Activated CD4-positive, alpha-beta T cell treated with anti-CD3 and anti-CD28 coated beads, Interleukin-2, amount 50 U/mL, for 4 hours (primary cell): ENCODE measurements around the gene HS3ST4.

Experiments
- DNase-seq, 2 experiments: peaks; one replicate each; pipeline ENCODE4 v3.0.0-alpha.2; 2020

HS3ST4 gene

GRCh38 chr16:25691519-25692091 lies at the start of gene HS3ST4:
TSS of gene HS3ST4 (plus strand) at chr16:25691959.
- no peak for DNase-seq

DNA sequence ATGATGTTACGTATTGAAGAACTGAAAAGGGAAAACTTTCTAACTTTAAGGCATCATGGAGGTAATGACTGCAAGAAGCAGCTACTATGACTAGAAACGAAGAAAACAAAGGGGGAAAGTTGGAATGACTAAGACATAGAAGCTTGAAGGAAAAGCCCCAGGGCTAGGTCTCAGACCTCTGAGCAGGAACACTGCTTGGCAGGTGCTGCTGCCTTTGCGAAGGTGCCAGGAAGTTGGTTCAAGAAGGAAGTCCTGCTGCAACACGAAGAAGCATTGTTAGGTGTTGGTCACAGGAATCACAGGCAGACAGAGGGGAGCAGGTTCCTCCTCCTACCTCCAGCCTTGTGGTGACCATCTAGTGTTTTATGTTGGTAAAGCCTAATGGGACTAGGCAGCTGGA lies 48.1 kb upstream of the HS3ST4 start:
- no peak for DNase-seq

GRCh38 chr16:25656639-25657038 lies 35.1 kb upstream of the HS3ST4 start:
- DNase-seq, result no peak

GRCh38 chr16:25676820-25677219 lies 14.9 kb upstream of the HS3ST4 start:
- no peak for DNase-seq

- no peak for DNase-seq
Measured at GRCh38 chr16:25679511-25679910, 12.2 kb upstream of the HS3ST4 start.

- DNase-seq, result no peak
Measured at GRCh38 chr16:25689137-25689836, 2.5 kb upstream of the HS3ST4 start.

DNA sequence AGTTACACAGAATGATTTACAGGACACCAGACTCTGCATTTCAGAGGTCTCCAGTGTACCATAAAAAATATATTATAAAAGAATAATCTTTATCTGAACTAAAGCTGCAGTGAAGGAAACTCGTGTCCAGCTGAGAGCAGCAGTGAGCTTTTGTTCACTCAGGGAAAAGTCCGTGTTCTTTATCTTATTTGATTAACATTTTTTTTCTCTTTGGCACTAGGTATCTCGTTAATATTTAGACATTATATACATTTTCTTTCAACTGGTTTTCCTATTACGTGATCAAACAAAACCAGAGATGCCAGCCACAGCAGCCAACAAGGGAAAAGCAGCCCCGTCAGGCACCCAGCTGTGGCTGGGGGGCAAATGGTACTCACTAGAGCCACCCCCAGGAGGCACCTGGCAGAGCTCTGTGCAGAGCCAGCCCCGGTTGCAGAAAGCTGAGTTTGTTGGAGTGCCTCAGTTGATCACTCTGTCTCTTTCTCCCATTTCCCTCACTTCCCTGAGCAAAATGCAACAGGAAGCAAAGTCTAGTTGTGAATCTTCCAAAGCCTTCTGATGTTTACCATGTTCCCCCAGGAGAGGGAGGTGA lies 1.1 kb upstream of the HS3ST4 start:
- no peak for DNase-seq

- no peak for DNase-seq
Measured at GRCh38 chr16:25692351-25692741, 587 bp downstream of the HS3ST4 start.

- DNase-seq, result no peak
Measured at GRCh38 chr16:25692742-25693508, 1.2 kb downstream of the HS3ST4 start.

- DNase-seq, result no peak
Measured at GRCh38 chr16:25693631-25694030, 1.9 kb downstream of the HS3ST4 start.

DNA sequence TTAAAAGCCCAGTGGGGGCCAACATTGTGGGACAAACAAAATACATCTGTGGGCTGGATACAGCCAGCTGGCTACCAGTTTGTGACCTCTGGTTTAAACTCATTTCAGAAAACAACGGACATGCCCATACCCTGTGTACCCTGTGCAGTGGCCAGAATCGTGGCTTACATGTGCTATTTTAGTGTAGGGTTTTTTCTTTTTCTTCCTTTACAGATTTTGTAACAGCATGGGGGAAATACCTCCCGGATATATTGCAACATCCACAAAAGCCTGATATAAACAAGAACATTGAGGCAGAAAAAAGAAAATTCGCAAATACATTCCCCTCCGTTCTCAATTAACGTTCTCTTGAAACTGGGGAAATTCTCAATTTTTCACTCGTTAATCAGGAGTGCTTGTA lies 7.3 kb downstream of the HS3ST4 start:
- DNase-seq, result no peak

GRCh38 chr16:25700547-25700946 lies 8.8 kb downstream of the HS3ST4 start:
- no peak for DNase-seq

GRCh38 chr16:25707553-25707952 lies 15.8 kb downstream of the HS3ST4 start:
- no peak for DNase-seq

DNA sequence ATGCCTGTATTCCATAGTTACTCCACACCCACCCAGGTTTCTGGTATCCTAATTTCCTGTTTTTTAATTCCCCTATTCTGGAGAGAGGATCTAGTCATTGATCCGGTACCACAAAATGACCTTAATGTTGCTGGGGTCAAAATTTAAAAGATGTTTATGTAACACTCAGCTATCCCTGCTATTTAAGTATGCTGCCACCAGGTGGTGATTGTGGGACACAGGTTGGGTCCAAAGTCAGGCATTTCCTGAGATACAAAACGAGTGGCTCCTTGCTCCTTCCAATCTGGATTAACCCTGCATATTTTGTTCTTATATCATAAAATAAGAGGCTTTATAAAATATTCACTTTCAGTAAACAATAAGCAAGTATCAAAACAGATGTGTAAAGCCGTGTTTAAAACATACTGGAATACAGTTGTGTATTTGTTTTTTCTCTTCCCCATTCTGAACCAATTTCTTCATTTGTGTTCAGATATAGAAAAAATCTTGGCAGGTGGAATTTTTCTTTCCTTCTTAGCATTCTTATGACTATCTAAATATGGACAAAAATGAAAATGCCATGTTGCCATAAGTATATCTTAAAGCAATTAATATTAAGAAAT lies 16.3 kb downstream of the HS3ST4 start:
- DNase-seq, result no peak

DNA sequence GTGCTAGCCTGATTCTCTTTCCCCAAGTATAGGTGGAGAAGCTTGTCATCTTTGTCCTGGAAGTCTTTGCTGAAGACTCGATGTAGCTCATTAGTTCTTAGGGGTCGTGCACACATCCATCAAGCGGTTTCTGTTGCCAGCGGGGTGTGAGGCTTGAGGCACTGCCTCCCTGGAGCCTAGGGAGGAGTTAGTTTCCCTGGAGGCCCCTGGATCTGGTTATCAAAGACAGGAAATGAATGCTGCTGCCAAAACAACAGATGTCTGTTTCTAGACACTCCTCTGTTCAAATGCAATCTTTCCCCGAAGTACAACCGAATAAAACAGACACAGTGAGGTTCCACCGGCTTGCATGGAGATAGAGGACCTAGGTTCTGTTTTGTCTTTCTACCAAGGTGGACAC lies 17.5 kb downstream of the HS3ST4 start:
- DNase-seq, result no peak

DNA sequence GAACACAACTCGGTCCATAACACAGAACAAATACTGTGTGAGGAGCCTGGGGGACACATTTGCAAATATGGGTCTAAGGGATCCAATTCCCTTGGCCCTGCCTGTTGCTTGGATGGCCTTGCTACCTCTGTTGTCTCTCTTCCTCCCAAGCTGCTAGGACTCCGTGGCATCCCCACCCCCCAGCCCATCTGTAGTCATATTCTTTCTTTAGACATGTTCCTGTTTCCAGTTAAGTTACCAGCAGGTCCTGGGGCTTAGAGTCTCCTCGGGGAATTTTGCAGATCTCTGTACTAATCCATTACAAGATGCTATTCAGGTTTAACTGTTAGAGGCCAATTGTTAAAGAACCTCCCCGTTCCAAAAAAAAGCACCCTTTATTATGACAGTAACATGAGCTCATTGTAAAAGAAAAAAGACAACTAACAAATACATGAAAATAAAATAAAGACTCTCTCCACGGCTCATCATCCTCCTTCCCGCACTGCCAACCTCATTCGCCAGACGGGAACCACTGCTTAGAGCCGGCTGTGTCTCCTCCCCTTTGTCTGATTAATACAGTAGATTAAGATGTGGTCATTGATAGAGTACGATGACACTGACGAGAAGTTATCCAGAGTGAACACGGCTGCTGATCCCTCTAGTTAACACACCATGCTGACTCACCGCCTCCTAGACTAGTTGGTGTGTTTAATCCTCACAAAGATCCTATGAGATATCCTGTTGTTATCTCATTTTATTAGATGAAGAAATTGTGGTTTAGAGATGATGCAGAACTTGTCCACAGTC lies 22.2 kb downstream of the HS3ST4 start:
- DNase-seq, result no peak

GRCh38 chr16:25716186-25716585 lies 24.4 kb downstream of the HS3ST4 start:
- DNase-seq, result no peak

DNA sequence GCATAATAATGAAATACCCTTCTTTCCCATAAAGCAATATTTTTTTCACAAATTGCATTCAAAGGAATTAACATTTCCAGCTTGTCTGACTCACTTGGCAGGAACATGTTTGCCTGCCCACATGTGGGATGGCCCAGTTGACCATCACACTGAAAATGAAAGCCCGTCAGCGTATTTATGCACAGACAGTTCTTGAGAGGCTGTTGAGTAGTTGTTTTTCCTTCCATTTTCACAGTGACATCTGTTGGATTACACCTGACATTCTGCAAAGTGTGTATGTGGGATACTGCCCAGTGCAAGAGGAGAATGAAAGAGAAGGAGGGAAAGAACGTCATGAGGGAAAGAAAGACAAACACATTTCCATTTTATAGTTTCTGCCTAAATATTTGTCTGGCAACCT lies 29.7 kb downstream of the HS3ST4 start:
- no peak for DNase-seq

GRCh38 chr16:25726430-25727098 lies 34.8 kb downstream of the HS3ST4 start:
- DNase-seq, result no peak

- no peak for DNase-seq
Measured at GRCh38 chr16:25729188-25729915, 37.6 kb downstream of the HS3ST4 start.

DNA sequence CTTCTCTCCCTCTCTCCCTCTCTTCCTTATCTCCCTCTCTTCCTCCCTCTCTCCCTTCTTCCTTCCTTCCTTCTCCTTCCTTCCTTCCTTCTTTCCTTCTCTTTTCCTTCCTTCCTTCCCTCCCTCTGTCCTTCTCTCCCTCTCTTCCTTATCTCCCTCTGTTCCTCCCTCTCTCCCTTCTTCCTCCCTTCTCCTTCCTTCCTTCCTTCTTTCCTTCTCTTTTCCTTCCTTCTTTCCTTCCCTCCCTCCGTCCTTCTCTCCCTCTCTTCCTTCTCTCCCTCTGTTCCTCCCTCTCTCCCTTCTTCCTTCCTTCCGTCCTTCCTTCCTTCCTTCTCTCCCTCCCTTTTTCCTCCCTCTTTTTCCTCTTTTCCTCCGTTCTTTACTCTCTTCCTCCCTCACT lies 38.6 kb downstream of the HS3ST4 start:
- no peak for DNase-seq
